Mesothelial cell of epicardium (in vitro differentiated cells): Measurements from ENCODE around the gene TENM4. TPM values are rescaled to one million over a fixed set of nuclear protein-coding genes. Genes with fewer than 3 reads are reported as not detected.

Source experiments
- DNase-seq, 2 experiments: peaks; one replicate each; pipeline ENCODE4 v3.0.0; 2021; ENCODE audit warnings: low spot score in 2 of 2; ENCODE audit not compliant: unreplicated experiment in 2 of 2
- H3K27ac Mint-ChIP-seq: 2 replicates; pipeline ENCODE4 v1.8.0; 2021; ENCODE audit warnings: mixed read lengths
- H3K27me3 Mint-ChIP-seq: 2 replicates; pipeline ENCODE4 v1.8.0; 2021; ENCODE audit warnings: low read depth, mixed read lengths
- H3K36me3 Mint-ChIP-seq: 2 replicates; pipeline ENCODE4 v1.8.0; 2021; ENCODE audit warnings: mixed read lengths
- H3K4me1 Mint-ChIP-seq: 2 replicates; pipeline ENCODE4 v1.8.0; 2021; ENCODE audit warnings: mixed read lengths
- H3K4me3 Mint-ChIP-seq: 2 replicates; pipeline ENCODE4 v1.8.0; 2021; ENCODE audit warnings: mild to moderate bottlenecking, moderate library complexity, mixed read lengths
- H3K9me3 Mint-ChIP-seq: 2 replicates; pipeline ENCODE4 v1.8.0; 2021; ENCODE audit warnings: mixed read lengths
- total RNA-seq: library from RNA; stranded (reverse); gene quantifications from 3 replicates; pipeline ENCODE4 v1.2.1, GENCODE V29; 2021
- TF ChIP-seq, protein P1 (sequence below): fragments of 200-600 bp; sonication (generic); IDR thresholded peaks from one replicate; pipeline ENCODE4 v1.5.0; 2021; ENCODE audit warnings: antibody characterized with exemption; ENCODE audit not compliant: unreplicated experiment

TENM4 gene
- total RNA-seq, 1 donor from 2014 or later: 187 TPM

DNA sequence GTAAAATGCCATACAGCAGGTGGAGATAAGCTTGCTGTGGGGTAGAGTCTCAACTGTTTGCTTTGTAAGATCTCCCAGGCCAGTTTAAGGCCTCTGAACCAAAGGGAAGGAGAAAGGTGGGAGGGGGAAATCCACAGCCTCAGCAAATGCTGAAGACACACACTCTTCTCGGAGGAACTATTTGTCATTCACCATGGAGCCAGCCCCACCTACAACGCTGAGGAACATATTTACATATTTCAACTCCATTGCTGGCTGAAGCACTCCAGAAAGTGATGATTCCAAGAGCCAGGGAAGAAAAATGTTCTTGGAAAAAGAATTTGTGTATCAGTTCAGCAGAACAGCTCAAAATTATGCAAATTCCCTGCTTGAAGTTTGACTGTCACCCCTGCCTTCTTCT, 6.5 kb downstream of the TENM4 start:
- TF ChIP-seq, protein P1, sequence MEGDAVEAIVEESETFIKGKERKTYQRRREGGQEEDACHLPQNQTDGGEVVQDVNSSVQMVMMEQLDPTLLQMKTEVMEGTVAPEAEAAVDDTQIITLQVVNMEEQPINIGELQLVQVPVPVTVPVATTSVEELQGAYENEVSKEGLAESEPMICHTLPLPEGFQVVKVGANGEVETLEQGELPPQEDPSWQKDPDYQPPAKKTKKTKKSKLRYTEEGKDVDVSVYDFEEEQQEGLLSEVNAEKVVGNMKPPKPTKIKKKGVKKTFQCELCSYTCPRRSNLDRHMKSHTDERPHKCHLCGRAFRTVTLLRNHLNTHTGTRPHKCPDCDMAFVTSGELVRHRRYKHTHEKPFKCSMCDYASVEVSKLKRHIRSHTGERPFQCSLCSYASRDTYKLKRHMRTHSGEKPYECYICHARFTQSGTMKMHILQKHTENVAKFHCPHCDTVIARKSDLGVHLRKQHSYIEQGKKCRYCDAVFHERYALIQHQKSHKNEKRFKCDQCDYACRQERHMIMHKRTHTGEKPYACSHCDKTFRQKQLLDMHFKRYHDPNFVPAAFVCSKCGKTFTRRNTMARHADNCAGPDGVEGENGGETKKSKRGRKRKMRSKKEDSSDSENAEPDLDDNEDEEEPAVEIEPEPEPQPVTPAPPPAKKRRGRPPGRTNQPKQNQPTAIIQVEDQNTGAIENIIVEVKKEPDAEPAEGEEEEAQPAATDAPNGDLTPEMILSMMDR: no peak
- Mint-ChIP-seq H3K27ac (no peak overlapping the region), H3K9me3 (no peaks in the 10 kb centered on the region), H3K4me3 (no peak overlapping the region), H3K36me3 (no peaks in the 10 kb centered on the region), H3K27me3 (peaks cover 49% of the 10 kb centered on the region), H3K4me1 (peaks cover 29% of the 10 kb centered on the region)
- no peak for DNase-seq

DNA sequence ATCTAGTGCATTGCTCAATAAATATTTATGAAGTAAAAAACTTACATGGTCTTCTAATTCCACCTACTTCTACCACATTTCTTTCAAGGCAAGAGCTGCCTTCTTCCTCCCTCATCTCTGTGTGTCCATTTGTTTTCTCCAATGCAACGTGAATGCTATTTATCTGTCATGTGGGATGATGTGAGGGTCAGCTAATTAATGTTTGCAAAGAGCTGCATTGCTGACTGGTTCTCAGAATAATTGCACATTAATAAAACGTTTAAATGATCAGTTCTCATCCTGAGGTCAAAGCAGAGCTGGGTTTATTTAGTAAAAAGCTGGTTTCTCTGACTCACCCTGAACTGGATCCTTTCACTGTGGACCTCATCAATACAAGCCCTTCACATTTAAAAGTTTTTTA, 8.7 kb downstream of the TENM4 start:
- no peaks in the 10 kb centered on the region for H3K36me3 Mint-ChIP-seq
- H3K9me3 Mint-ChIP-seq: no peaks in the 10 kb centered on the region
- TF ChIP-seq, protein P1: no peak
- no peak overlapping the region for H3K4me3 Mint-ChIP-seq
- peaks cover 14% of the 10 kb centered on the region for H3K4me1 Mint-ChIP-seq
- no peak overlapping the region for H3K27ac Mint-ChIP-seq
- H3K27me3 Mint-ChIP-seq: peaks cover 33% of the 10 kb centered on the region
- no peak for DNase-seq

DNA sequence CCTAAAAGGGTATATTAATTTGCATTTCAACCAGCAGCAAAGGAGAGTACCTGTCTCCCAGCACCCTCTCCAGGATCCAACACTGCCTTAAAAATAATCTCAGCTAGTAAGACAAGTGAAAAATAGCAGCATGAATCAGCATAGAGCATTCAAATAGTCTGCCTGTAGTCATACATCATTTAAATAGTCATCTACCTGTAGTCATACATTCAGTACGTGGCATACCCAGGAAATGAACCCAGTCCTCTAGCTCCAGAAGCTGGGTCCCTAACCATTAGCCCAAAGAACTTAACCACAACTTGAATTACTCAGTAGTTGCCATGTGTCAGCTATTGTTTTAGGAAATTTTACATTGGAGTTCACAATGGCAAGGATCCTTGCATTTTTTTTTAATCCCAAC, 9.3 kb downstream of the TENM4 start:
- Mint-ChIP-seq H3K27me3 (peaks cover 27% of the 10 kb centered on the region), H3K9me3 (no peaks in the 10 kb centered on the region), H3K36me3 (peaks cover 1% of the 10 kb centered on the region), H3K4me1 (peaks cover 8% of the 10 kb centered on the region), H3K27ac (no peak overlapping the region), H3K4me3 (no peak overlapping the region)
- no peak for DNase-seq
- TF ChIP-seq, protein P1: no peak

DNA sequence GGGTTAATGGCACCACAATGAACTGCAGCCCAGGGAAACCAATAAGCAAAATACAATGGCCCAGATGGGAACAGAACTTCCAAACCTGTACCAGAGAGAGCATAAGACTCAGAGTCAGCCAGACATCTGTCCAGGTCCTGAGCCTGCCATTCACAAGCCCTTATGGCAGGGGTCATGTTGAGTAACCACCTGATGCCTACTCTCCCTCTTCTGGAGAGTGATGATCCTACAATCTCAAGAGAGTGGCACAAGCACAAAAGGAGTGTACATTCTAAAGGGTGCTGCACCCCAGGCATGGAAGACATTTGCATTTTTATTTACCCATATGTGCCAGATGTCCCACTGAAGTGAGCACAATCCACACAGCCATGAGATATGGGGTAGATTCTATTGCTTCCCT, 10.6 kb downstream of the TENM4 start:
- Mint-ChIP-seq H3K36me3 (peaks cover 8% of the 10 kb centered on the region), H3K4me3 (no peak overlapping the region), H3K4me1 (peaks cover 3% of the 10 kb centered on the region), H3K27ac (no peak overlapping the region), H3K27me3 (peaks cover 14% of the 10 kb centered on the region), H3K9me3 (no peaks in the 10 kb centered on the region)
- no peak for DNase-seq
- TF ChIP-seq, protein P1: no peak

DNA sequence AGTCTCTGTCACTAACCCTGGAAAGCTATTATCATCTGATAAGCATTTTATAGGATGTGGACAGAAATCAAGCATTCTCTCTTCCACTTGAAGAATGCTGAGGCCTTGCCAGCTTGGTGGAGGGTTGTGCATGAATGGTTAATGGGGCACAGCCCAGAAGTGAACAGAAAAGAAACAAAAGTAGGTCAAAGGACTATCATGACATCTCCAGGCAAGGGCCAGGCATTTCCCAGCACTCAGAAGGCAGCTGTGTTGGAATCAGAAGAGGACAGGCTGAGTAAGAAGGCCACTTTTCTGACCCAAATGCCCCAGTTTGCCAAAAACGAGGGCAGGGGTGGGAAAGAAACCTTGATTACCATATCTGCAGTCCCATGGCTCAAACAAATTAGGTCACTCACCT, 12.4 kb downstream of the TENM4 start:
- Mint-ChIP-seq H3K36me3 (peaks cover 8% of the 10 kb centered on the region), H3K4me3 (no peak overlapping the region), H3K27ac (no peak overlapping the region), H3K27me3 (no peaks in the 10 kb centered on the region), H3K4me1 (no peaks in the 10 kb centered on the region), H3K9me3 (no peaks in the 10 kb centered on the region)
- TF ChIP-seq, protein P1: no peak
- no peak for DNase-seq
